Vagina (tissue), 2 donors: ENCODE results near the gene TLE5.

Source experiments
- POLR2A ChIP-seq, 2 donors: fragments of 450-650 bp; IDR thresholded peaks; one replicate each; pipeline ENCODE4 v1.6.1; 2017; ENCODE audit warnings: antibody characterized with exemption in 2 of 2, mild to moderate bottlenecking in 2 of 2, moderate library complexity in 2 of 2
- TF ChIP-seq, protein P1 (sequence below), 3 experiments: fragments of 450-650 bp in 2 of 3; fragments of 200-600 bp in 1 of 3; sonication (generic) in 1 of 3; IDR thresholded peaks; one replicate each; pipeline ENCODE4 v1.5.1; 2017 to 2019; ENCODE audit warnings: antibody characterized with exemption in 3 of 3, mild to moderate bottlenecking in 2 of 3, moderate library complexity in 2 of 3

DNA sequence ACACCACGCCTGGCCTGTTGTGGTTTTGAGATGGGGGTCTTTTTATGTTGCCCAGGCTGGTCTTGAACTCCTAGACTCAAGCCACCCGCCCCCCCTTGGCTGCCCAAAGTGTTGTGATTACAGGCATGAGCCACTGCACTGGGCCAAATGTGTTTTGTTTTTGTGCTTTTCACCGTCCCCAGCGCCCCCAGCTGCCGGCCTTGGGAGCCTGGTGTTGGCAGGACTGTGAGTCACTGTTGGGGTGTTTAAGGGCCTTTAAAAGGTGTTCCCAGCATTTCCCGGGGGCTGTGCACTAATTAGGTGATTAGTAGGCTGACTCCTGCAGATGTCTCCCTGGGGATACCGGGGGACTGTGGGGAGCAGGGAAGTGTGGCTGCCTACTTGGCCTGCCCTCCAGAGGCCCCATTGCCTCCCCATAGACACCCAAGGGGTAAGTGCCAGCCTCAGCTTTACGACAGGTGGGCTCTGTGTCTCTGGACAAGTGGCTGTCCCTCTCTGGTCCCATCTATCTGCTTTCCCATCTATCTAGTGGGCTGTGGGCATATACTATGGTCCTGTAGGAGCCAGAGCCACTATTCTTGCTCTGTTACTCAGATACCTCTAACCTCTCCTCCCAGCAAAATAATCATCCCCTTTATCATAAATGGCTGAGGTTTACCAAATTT, 11.8 kb upstream of the TLE5 start:
- TF ChIP-seq POLR2A (IDR thresholded peaks at IDR 0.05), result no peak
- TF ChIP-seq, protein P1, sequence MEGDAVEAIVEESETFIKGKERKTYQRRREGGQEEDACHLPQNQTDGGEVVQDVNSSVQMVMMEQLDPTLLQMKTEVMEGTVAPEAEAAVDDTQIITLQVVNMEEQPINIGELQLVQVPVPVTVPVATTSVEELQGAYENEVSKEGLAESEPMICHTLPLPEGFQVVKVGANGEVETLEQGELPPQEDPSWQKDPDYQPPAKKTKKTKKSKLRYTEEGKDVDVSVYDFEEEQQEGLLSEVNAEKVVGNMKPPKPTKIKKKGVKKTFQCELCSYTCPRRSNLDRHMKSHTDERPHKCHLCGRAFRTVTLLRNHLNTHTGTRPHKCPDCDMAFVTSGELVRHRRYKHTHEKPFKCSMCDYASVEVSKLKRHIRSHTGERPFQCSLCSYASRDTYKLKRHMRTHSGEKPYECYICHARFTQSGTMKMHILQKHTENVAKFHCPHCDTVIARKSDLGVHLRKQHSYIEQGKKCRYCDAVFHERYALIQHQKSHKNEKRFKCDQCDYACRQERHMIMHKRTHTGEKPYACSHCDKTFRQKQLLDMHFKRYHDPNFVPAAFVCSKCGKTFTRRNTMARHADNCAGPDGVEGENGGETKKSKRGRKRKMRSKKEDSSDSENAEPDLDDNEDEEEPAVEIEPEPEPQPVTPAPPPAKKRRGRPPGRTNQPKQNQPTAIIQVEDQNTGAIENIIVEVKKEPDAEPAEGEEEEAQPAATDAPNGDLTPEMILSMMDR (IDR thresholded peaks at IDR 0.05), result no peak
